Central memory CD8-positive, alpha-beta T cell (primary cell): ENCODE data around the gene LRRC3B.
A peak's percentile ranks its signal among the peaks of the same experiment; 100 is the strongest.
"Not testable (repeated sequence)": the region's sequence is repeated elsewhere in the genome, so short reads cannot be mapped to it uniquely, and the experiment has no call there.

Experiments
- ATAC-seq: fragments of 150-1000 bp; cut with Tn5 transposase; replicated peaks from 2 replicates; pipeline ENCODE4 v1.10.0; 2022; ENCODE audit warnings: mild to moderate bottlenecking, moderate FRiP score, moderate number of reproducible peaks; ENCODE audit not compliant: poor library complexity, severe bottlenecking; ENCODE audit errors: extremely low read depth
- DNase-seq, 2 donors: peaks; one replicate each; pipeline ENCODE4 v3.0.0; 2021; ENCODE audit warnings: low spot score in 2 of 2
- H3K27ac Mint-ChIP-seq: one replicate; pipeline ENCODE4 v1.8.0; 2022; ENCODE audit warnings: low read depth, mild to moderate bottlenecking, moderate library complexity, mixed read lengths
- H3K27me3 Mint-ChIP-seq: one replicate; pipeline ENCODE4 v1.8.0; 2022; ENCODE audit warnings: mixed read lengths
- H3K36me3 Mint-ChIP-seq: one replicate; pipeline ENCODE4 v1.8.0; 2022; ENCODE audit warnings: mild to moderate bottlenecking, moderate library complexity, mixed read lengths; ENCODE audit not compliant: insufficient read depth
- H3K4me1 Mint-ChIP-seq: one replicate; pipeline ENCODE4 v1.8.0; 2022; ENCODE audit warnings: mixed read lengths
- H3K4me3 Mint-ChIP-seq: one replicate; pipeline ENCODE4 v1.8.0; 2022; ENCODE audit warnings: mild to moderate bottlenecking, moderate library complexity, mixed read lengths
- H3K9me3 Mint-ChIP-seq: one replicate; pipeline ENCODE4 v1.8.0; 2022; ENCODE audit warnings: mixed read lengths

LRRC3B gene, protein sequence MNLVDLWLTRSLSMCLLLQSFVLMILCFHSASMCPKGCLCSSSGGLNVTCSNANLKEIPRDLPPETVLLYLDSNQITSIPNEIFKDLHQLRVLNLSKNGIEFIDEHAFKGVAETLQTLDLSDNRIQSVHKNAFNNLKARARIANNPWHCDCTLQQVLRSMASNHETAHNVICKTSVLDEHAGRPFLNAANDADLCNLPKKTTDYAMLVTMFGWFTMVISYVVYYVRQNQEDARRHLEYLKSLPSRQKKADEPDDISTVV

DNA sequence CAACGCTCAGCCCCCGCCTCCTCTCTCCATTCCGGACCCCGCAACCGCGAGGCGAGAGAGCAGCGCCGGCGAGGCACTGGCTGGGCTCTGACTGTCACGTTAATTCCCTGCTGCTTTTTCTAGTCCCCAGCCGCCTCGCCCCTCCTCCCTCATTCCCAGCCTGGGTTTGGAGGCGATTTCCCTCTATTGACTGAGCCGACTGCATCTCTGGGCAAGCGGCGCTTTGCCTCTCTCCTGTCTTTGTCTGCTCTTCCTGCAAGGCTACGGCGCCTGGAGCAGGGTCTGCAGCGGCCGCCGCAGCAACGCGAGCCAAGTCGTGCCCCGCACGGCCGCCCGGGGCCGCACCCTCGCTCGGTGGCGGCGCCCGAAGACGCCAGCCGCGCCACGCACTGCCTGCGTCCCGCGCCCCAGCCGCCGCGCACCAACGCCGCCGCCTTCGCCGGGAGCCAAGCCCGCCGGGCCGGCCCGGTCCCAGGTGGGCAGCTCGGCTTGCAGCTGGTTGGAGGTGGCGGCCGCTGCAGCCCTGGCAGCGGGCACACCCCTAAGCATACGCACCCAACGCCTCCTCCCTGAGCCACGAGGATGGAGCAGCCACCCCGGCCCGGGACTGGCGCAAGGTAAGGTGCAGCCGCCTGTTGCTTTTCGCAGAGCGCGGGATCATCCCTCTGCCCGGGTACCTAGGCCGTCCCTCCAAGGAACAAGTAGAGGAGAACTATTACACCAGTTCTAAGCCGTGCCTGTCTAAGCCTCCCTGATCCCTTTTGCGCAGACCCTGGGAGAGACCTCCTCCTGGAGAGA lies at the start of gene LRRC3B:
Gene LRRC3B (plus strand): TSS at position 152 of the 798 bp plus-strand sequence. CDS start 86,901 bp downstream, outside the sequence.
- ATAC-seq (peak; percentile 14), DNase-seq (no peak)
- no peak within 1 kb of the TSS for H3K4me3 Mint-ChIP-seq
- peaks cover 36% of the 10 kb centered on the region for H3K27me3 Mint-ChIP-seq
- H3K36me3 Mint-ChIP-seq = no peaks in the 10 kb centered on the region
- no peak within 1 kb of the TSS for H3K27ac Mint-ChIP-seq
- H3K9me3 Mint-ChIP-seq = peaks cover 11% of the 10 kb centered on the region
- no peaks in the 10 kb centered on the region for H3K4me1 Mint-ChIP-seq

DNA sequence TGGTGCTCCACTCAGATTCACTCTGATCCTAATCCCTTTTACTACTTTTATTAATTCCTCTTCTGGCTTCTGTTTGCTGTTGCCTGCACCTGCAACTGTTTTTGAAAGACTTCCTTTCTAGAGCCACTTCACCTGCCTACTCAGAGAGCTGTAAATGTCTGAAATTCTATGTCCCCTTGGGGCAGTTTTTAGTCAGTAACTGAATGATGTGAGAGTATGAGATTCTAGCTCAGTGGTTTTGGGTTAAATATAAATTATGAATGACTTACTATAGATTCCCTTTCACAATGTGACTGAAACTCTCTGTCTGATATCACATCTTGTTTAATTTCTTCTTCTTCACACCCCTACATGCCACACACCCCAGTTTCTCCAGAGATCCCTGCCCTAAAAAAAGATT lies 47.8 kb upstream of the LRRC3B start:
- H3K27me3 Mint-ChIP-seq = no peaks in the 10 kb centered on the region
- ATAC-seq (no peak), DNase-seq (no peak)
- no peaks in the 10 kb centered on the region for H3K36me3 Mint-ChIP-seq
- no peak overlapping the region for H3K4me3 Mint-ChIP-seq
- H3K4me1 Mint-ChIP-seq = no peaks in the 10 kb centered on the region
- peaks cover 7% of the 10 kb centered on the region for H3K9me3 Mint-ChIP-seq
- H3K27ac Mint-ChIP-seq = no peak overlapping the region

DNA sequence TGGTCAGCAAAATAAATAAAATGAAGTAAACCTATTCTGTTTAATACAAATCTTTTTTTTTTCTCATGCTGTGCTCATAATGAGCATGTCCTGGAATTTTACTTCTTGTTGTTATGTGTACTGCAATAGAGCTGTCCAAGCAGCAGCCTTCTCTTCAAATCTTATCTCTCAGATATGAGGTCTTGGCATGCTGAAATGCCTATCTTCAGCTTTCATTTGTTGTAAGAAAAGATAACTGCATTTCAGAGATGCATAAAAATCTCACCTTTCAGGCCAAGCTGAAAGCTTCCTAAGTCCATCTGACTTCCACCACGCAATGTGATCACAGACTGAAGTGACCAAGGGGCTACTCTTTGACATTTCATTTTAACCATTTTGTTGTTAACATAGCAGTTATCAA lies 43.5 kb upstream of the LRRC3B start:
- ATAC-seq (no peak), DNase-seq (no peak)
- no peaks in the 10 kb centered on the region for H3K4me1 Mint-ChIP-seq
- no peaks in the 10 kb centered on the region for H3K27me3 Mint-ChIP-seq
- H3K36me3 Mint-ChIP-seq = no peaks in the 10 kb centered on the region
- H3K4me3 Mint-ChIP-seq = no peak overlapping the region
- H3K27ac Mint-ChIP-seq = no peak overlapping the region
- peaks cover 11% of the 10 kb centered on the region for H3K9me3 Mint-ChIP-seq

DNA sequence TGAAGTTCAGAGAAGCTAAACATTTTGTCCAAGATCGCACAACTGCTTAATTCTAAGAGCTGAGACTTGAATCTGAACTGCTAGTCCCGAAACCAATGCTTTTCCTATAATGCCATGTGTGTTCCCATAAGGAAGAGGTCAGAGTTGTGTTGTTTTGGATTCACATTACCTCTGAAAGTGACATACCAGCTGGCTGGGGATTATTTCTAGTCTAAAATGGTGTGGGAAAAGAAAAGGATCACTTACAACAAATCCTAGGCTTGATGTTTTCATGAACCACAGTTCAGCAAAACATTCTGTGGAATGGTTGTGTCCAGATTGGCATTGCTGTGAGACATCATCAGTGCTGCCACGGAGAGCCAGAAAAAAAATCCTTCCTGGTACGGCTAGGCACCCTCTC lies 35.0 kb upstream of the LRRC3B start:
- H3K9me3 Mint-ChIP-seq = peaks cover 23% of the 10 kb centered on the region
- no peaks in the 10 kb centered on the region for H3K27me3 Mint-ChIP-seq
- H3K36me3 Mint-ChIP-seq = no peaks in the 10 kb centered on the region
- H3K27ac Mint-ChIP-seq = no peak overlapping the region
- H3K4me1 Mint-ChIP-seq = no peaks in the 10 kb centered on the region
- DNase-seq = no peak
- no peak overlapping the region for H3K4me3 Mint-ChIP-seq
- no peak for ATAC-seq

DNA sequence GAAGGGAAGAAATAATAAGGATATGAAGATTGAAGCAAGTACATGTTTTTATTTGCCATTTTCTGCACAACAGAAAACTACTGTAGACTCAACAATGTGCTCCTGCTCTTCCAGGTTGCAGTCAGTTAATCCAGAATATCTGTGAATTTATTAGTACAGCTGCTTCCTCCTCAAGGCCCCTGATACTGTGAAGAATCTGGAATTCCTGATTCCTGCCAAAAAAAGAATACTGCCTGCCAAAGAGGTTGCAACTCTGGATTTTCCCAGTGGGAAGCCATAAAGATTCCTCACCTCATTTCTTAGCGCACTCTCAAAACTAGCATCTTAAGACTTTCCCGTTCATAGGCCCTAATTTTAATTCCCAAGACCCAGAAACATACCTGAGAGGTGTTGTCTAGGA lies 33.6 kb upstream of the LRRC3B start:
- H3K27ac Mint-ChIP-seq = no peak overlapping the region
- H3K4me3 Mint-ChIP-seq = no peak overlapping the region
- no peak for DNase-seq
- peaks cover 23% of the 10 kb centered on the region for H3K9me3 Mint-ChIP-seq
- H3K36me3 Mint-ChIP-seq = no peaks in the 10 kb centered on the region
- H3K4me1 Mint-ChIP-seq = no peaks in the 10 kb centered on the region
- H3K27me3 Mint-ChIP-seq = no peaks in the 10 kb centered on the region
- ATAC-seq = no peak

DNA sequence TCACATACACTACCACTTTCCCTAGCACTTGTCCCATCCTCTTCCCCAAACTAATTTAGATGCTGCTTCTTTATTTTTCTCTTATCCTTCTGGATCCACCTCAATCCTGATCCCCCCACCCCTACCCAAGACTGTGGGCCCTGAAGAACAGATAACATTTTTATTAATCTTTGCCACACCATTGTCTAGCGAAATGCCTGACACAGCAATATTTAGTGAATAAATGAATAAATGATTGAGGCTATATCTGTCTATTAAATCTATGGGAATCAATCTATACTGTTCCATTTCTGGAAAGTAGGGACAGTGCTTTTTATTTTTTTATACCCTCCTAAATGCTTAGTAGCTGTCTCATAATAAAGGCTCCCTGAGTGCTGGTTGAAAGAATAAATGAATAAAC lies 32.9 kb upstream of the LRRC3B start:
- Mint-ChIP-seq H3K27ac (no peak overlapping the region), H3K27me3 (no peaks in the 10 kb centered on the region), H3K9me3 (peaks cover 23% of the 10 kb centered on the region), H3K36me3 (no peaks in the 10 kb centered on the region), H3K4me1 (no peaks in the 10 kb centered on the region), H3K4me3 (no peak overlapping the region)
- ATAC-seq = no peak
- DNase-seq = no peak

DNA sequence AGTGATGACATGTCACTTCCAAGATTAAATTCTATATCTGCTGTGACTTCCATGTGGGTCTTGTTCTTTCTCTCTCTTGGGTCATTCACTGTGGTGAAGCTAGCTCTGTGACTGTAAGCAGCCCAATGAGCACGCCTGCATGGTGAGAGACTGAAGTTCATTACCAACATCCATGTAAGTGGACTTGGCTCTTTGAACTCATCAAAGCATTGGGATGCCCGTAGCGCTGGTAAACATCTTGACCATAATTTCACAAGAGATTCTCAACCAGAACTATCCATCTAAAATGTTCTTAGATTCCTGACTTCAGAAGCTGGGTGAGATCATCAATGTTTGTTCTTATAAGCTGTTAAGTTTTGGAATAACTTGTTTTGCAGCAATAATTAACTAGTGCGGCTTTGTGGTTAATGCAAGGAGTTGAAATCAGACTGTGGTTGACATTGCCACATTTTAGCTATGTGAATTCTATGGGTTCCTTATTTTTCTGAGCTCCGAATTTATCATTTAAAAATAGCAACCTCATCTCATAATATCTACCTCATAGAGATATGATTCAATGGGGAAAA lies 31.6 kb upstream of the LRRC3B start:
- Mint-ChIP-seq H3K27ac (no peak overlapping the region), H3K27me3 (no peaks in the 10 kb centered on the region), H3K9me3 (peaks cover 31% of the 10 kb centered on the region), H3K4me3 (no peak overlapping the region), H3K36me3 (no peaks in the 10 kb centered on the region), H3K4me1 (no peaks in the 10 kb centered on the region)
- no peak for ATAC-seq
- DNase-seq = no peak

DNA sequence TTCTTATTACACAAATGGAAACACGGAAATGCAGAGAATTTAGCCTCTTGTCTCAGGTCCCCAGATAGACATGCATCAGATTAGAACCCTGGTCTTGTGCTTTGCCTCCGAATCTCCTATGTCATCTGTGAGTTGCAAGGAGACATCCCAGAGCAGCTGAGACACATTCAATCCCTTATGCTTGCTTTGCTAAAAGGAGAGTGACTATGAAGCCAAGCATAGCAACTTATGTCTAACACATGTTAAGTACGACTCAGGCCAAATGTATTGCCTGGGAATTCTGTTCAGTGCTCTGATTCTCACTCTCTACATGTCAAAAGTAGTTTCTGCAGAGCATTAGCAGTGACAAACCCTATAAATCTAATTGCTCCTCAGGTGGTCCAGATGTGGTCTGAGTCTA lies 30.6 kb upstream of the LRRC3B start:
- H3K4me1 Mint-ChIP-seq = no peaks in the 10 kb centered on the region
- DNase-seq (no peak), ATAC-seq (no peak)
- H3K27ac Mint-ChIP-seq = no peak overlapping the region
- no peak overlapping the region for H3K4me3 Mint-ChIP-seq
- peaks cover 27% of the 10 kb centered on the region for H3K9me3 Mint-ChIP-seq
- no peaks in the 10 kb centered on the region for H3K27me3 Mint-ChIP-seq
- no peaks in the 10 kb centered on the region for H3K36me3 Mint-ChIP-seq

DNA sequence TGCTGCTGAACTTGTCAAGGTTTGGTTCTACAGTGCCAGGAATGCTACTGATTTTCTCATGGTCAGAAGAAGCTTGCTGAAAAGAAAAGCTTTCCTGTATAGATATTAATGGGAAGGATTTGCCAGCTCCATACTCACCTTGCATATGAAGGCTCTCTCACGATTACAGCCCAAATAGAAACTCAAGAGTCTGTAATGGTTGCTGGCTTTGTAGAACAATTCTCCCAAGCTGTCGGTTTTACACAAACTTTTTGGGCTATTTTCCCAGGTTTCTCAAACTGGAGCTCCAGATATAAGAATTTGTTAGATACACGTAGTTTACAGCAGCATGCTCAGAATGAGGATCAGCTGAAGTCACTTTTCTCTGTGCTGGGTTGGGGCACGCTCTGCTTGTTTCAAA lies 30.1 kb upstream of the LRRC3B start:
- Mint-ChIP-seq H3K4me1 (no peaks in the 10 kb centered on the region), H3K9me3 (peaks cover 27% of the 10 kb centered on the region), H3K4me3 (no peak overlapping the region), H3K27ac (no peak overlapping the region), H3K27me3 (no peaks in the 10 kb centered on the region), H3K36me3 (no peaks in the 10 kb centered on the region)
- ATAC-seq (no peak), DNase-seq (no peak)

DNA sequence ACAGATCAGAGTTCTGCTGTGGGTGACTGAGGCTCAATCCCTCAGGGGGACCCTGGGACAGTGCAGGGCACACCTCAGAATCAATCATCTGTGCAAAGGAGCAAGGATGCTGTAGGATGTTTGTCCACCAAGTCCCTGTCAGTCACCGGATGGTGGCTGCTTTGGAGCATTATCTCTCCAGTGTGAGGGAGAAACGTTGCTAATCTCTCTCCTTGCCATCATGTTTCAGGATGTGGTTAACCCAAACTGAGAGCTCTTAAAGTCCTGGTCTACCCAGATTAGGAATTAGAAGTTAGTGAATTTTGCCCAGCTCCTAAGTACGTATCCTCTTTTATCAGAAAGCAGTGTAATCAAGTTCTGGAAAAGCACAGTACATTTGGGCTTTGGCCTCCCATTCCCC lies 26.2 kb upstream of the LRRC3B start:
- Mint-ChIP-seq H3K4me1 (no peaks in the 10 kb centered on the region), H3K27me3 (no peaks in the 10 kb centered on the region), H3K27ac (no peak overlapping the region), H3K36me3 (no peaks in the 10 kb centered on the region), H3K9me3 (peaks cover 17% of the 10 kb centered on the region), H3K4me3 (no peak overlapping the region)
- ATAC-seq (no peak), DNase-seq (no peak)

DNA sequence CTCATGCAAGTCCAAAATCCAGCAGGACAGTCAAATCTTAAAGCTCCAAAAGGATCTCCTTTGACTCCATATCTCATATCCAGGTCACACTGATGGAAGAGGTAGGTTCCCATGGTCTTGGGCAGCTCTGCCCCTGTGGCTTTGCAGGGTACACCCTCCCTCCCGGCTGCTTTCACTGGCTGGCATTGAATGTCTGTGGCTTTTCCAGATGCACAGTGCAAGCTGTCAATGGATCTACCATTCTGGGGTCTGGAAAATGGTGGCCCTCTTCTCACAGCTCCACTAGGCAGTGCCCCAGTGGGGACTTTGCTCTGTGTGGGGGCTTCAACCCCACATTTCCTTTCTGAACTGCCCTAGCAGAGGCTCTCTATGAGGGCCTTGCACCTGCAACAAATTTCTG lies 19.3 kb upstream of the LRRC3B start:
- not testable (repeated sequence) for H3K27me3 Mint-ChIP-seq, H3K4me1 Mint-ChIP-seq, H3K4me3 Mint-ChIP-seq, H3K36me3 Mint-ChIP-seq, DNase-seq, H3K27ac Mint-ChIP-seq, ATAC-seq
- peaks cover 25% of the 10 kb centered on the region for H3K9me3 Mint-ChIP-seq

DNA sequence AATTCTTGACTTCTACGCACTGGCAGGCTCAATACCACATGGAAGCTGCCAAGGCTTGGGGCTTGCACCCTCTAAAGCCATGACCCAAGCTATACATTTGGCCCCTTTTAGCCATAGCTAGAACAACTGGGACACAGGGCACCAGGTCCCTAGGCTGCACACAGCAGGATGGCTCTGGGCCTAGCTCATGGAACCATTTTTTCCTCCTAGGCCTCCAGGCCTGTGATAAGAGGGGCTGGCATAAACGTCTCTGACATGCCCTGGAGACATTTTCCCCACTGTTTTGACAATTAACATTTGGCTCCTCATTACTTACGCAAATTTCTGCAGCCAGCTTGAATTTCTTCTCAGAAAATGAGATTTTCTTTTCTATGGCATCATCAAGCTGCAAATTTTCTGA lies 18.8 kb upstream of the LRRC3B start:
- H3K36me3 Mint-ChIP-seq, DNase-seq, H3K4me3 Mint-ChIP-seq, H3K27me3 Mint-ChIP-seq, H3K27ac Mint-ChIP-seq, H3K4me1 Mint-ChIP-seq, ATAC-seq: not testable (repeated sequence)
- peaks cover 25% of the 10 kb centered on the region for H3K9me3 Mint-ChIP-seq
